GM23338 (cell line): ENCODE measurements around the gene UBE3C.

Experiments used
- EZH2 ChIP-seq: fragments of 200-600 bp; sonication (generic); IDR thresholded peaks from one replicate; pipeline ENCODE4 v1.8.0; 2017; ENCODE audit warnings: antibody characterized with exemption, mild to moderate bottlenecking, low read depth; ENCODE audit not compliant: unreplicated experiment
- EZH2phosphoT487 ChIP-seq: fragments of 200-600 bp; sonication (generic); IDR thresholded peaks from one replicate; pipeline ENCODE4 v1.8.1; 2018; ENCODE audit warnings: antibody characterized with exemption; ENCODE audit not compliant: unreplicated experiment
- POLR2AphosphoS5 ChIP-seq: IDR thresholded peaks from 2 replicates; pipeline ENCODE4 v1.6.1; 2016; ENCODE audit warnings: antibody characterized with exemption, low read depth
- TF ChIP-seq, protein P1 (sequence below), 2 experiments: fragments of 200-600 bp in 1 of 2; sonication (generic) in 1 of 2; conservative IDR thresholded peaks; 2 replicates each; pipeline versions ENCODE4 v1.5.1 to v1.6.1; 2016 to 2017; ENCODE audit warnings: antibody characterized with exemption in 2 of 2, low read depth in 2 of 2, mild to moderate bottlenecking in 2 of 2, moderate library complexity in 1 of 2

- TF ChIP-seq POLR2AphosphoS5 (no peak), EZH2 (no peak), EZH2phosphoT487 (no peak)
- TF ChIP-seq, protein P1, sequence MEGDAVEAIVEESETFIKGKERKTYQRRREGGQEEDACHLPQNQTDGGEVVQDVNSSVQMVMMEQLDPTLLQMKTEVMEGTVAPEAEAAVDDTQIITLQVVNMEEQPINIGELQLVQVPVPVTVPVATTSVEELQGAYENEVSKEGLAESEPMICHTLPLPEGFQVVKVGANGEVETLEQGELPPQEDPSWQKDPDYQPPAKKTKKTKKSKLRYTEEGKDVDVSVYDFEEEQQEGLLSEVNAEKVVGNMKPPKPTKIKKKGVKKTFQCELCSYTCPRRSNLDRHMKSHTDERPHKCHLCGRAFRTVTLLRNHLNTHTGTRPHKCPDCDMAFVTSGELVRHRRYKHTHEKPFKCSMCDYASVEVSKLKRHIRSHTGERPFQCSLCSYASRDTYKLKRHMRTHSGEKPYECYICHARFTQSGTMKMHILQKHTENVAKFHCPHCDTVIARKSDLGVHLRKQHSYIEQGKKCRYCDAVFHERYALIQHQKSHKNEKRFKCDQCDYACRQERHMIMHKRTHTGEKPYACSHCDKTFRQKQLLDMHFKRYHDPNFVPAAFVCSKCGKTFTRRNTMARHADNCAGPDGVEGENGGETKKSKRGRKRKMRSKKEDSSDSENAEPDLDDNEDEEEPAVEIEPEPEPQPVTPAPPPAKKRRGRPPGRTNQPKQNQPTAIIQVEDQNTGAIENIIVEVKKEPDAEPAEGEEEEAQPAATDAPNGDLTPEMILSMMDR (conservative IDR thresholded peaks at IDR 0.05; ENCODE audit: low read depth in 2 of 2): no peak
These were observed 72.0 kb downstream of the UBE3C start for GRCh38 chr7:157210682-157211081.
